Loucy (cell line): ENCODE data around the gene NOC2L.

Experiments
- H2AFZ ChIP-seq: fragments of 200-600 bp; sonication (generic); 2 replicates; pipeline ENCODE4 v1.6.0; 2016; ENCODE audit warnings: antibody characterized with exemption, mild to moderate bottlenecking, low read length, moderate library complexity
- H3F3A ChIP-seq: fragments of 200-600 bp; 2 replicates; pipeline ENCODE4 v1.6.0; 2016; ENCODE audit warnings: antibody characterized with exemption, low read depth, mild to moderate bottlenecking
- H3K27me3 ChIP-seq: fragments of 200-600 bp; sonication (generic); 2 replicates; pipeline ENCODE4 v1.6.1; 2014; ENCODE audit warnings: low read length, mild to moderate bottlenecking; ENCODE audit not compliant: insufficient read depth, poor library complexity, severe bottlenecking
- H3K36me3 ChIP-seq: fragments of 200-600 bp; sonication (generic); 2 replicates; pipeline ENCODE4 v1.6.1; 2016; ENCODE audit warnings: low read length; ENCODE audit not compliant: insufficient read depth
- H3K4me1 ChIP-seq: fragments of 200-600 bp; sonication (generic); 2 replicates; pipeline ENCODE4 v1.5.1; 2014; ENCODE audit warnings: low read length, mild to moderate bottlenecking; ENCODE audit not compliant: insufficient read depth, poor library complexity, severe bottlenecking
- H3K4me2 ChIP-seq: fragments of 200-600 bp; sonication (generic); 2 replicates; pipeline ENCODE4 v1.6.0; 2014; ENCODE audit warnings: antibody characterized with exemption, low read length, low read depth, mild to moderate bottlenecking; ENCODE audit not compliant: poor library complexity, severe bottlenecking
- H3K4me3 ChIP-seq: fragments of 200-600 bp; sonication (generic); 2 replicates; pipeline ENCODE4 v1.5.1; 2014; ENCODE audit warnings: low read length, mild to moderate bottlenecking, mixed read lengths; ENCODE audit not compliant: poor library complexity, severe bottlenecking
- H3K79me2 ChIP-seq: fragments of 200-600 bp; sonication (generic); 2 replicates; pipeline ENCODE4 v1.6.1; 2014; ENCODE audit warnings: low read length; ENCODE audit not compliant: insufficient read depth
- H3K9ac ChIP-seq: fragments of 200-600 bp; sonication (generic); 2 replicates; pipeline ENCODE4 v1.6.0; 2014; ENCODE audit warnings: mild to moderate bottlenecking, low read depth, low read length, moderate library complexity; ENCODE audit not compliant: poor library complexity, severe bottlenecking
- H3K9me2 ChIP-seq: fragments of 200-600 bp; sonication (generic); replicated peaks from 2 replicates; pipeline ENCODE4 v1.6.1; 2016; ENCODE audit warnings: low read depth, low read length, mixed read lengths
- H3K9me3 ChIP-seq: fragments of 200-600 bp; sonication (generic); 2 replicates; pipeline ENCODE4 v1.6.1; 2014; ENCODE audit warnings: mild to moderate bottlenecking, antibody characterized with exemption, low read length, low read depth; ENCODE audit not compliant: insufficient read depth
- H4K20me1 ChIP-seq: fragments of 200-600 bp; sonication (generic); 2 replicates; pipeline ENCODE4 v1.6.0; 2014; ENCODE audit warnings: antibody characterized with exemption, low read length, mild to moderate bottlenecking; ENCODE audit not compliant: insufficient read depth, poor library complexity, severe bottlenecking
- EZH2phosphoT487 ChIP-seq: fragments of 200-600 bp; IDR thresholded peaks from 2 replicates; pipeline ENCODE4 v1.6.1; 2018; ENCODE audit warnings: antibody characterized with exemption, mild to moderate bottlenecking, moderate library complexity, borderline replicate concordance
- TF ChIP-seq, protein P1 (sequence below): fragments of 200-600 bp; sonication (generic); conservative IDR thresholded peaks from 2 replicates; pipeline ENCODE4 v1.5.1; 2014; ENCODE audit warnings: mild to moderate bottlenecking, antibody characterized with exemption, low read length

NOC2L gene

DNA sequence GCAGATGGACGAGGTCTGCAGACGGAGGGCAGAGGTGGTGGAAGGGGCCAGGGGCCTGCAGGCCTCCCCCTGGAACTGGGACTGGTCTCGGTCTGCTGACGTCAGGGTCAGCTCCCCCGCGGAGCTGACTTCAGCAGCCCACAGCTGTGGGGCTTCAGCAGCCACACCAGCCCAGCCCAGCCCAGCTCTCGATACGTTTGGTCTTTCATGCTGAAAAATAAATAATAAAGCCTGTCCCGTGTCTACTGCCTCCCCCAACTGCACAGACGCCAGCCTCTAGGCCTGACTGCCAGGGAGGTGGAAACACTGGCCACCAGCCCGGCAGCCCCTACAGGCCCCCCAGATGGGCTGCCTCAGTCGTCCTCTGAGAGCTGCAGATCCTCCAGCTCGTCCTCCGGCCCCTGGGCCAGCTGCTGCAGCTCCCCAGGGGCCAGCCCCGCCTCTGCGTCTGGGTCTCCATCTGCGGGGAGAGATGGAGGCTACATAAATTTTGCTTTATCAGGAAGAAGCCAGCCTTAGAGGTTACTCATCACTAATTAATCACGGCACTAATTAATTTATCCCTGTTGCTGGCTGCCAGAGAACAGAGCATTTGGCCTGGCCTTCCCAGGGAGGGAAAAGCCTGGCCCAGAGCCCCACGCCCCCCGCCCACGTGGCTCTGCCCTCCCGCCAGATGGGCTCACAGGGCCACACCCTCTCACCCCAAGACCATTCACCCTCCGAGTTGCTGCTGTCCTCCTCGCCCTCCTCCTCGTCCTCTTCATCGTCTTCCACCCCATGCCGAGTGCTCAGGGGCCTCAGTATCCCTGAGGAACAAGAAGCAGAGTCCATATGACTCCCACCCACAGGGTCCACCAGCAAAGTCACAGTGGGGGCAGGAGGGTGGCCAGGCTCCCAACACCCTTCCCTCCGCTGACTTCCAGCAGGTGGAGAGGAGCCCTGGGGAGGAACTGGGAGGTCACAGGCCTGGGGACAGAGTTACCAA is 14.4 kb downstream of the NOC2L start:
- peaks cover 15% of the 10 kb centered on the region for H3K27me3 ChIP-seq

DNA sequence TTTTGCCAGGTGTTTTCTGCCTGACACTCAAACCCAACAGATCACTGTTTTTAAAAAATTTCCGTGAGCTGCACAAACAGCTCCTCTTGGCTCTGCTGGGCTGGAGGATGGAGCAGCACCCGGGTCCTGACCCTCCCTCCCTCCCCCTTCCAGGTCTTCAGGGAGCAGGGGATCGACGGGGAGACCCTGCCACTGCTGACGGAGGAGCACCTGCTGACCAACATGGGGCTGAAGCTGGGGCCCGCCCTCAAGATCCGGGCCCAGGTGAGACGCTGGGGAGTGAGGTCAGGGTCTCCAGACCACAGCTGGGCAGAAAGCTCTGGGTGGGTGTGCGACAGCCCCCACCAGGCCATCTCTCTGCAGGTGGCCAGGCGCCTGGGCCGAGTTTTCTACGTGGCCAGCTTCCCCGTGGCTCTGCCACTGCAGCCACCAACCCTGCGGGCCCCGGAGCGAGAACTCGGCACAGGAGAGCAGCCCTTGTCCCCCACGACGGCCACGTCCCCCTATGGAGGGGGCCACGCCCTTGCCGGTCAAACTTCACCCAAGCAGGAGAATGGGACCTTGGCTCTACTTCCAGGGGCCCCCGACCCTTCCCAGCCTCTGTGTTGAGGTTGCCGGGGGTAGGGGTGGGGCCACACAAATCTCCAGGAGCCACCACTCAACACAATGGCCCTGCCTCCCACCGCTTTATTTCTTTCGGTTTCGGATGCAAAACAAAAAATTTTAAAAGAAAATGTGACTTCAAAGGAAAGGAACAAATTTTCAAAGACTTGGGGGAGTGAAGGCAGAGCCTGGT is 15.3 kb downstream of the NOC2L start:
- Histone ChIP-seq H3K4me2 (no peak overlapping the region), H4K20me1 (no peaks in the 10 kb centered on the region), H2AFZ (no peak overlapping the region), H3K9me2 (no peaks in the 10 kb centered on the region), H3K4me3 (no peak overlapping the region), H3F3A (no peaks in the 10 kb centered on the region), H3K4me1 (peaks cover 20% of the 10 kb centered on the region), H3K79me2 (no peaks in the 10 kb centered on the region), H3K9ac (no peak overlapping the region), H3K27me3 (peaks cover 15% of the 10 kb centered on the region), H3K9me3 (no peaks in the 10 kb centered on the region), H3K36me3 (peaks cover 3% of the 10 kb centered on the region; the same call in 1 of the 2 replicates)
- TF ChIP-seq, protein P1, sequence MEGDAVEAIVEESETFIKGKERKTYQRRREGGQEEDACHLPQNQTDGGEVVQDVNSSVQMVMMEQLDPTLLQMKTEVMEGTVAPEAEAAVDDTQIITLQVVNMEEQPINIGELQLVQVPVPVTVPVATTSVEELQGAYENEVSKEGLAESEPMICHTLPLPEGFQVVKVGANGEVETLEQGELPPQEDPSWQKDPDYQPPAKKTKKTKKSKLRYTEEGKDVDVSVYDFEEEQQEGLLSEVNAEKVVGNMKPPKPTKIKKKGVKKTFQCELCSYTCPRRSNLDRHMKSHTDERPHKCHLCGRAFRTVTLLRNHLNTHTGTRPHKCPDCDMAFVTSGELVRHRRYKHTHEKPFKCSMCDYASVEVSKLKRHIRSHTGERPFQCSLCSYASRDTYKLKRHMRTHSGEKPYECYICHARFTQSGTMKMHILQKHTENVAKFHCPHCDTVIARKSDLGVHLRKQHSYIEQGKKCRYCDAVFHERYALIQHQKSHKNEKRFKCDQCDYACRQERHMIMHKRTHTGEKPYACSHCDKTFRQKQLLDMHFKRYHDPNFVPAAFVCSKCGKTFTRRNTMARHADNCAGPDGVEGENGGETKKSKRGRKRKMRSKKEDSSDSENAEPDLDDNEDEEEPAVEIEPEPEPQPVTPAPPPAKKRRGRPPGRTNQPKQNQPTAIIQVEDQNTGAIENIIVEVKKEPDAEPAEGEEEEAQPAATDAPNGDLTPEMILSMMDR = no peak
- TF ChIP-seq EZH2phosphoT487 = no peak

More for the DNA sequence above, 14.4 kb downstream of the NOC2L start:
- Histone ChIP-seq H3F3A (no peaks in the 10 kb centered on the region), H3K36me3 (peaks cover 3% of the 10 kb centered on the region; the same call in 1 of the 2 replicates), H3K4me3 (no peak overlapping the region), H3K79me2 (no peaks in the 10 kb centered on the region), H3K9me2 (no peaks in the 10 kb centered on the region), H4K20me1 (no peaks in the 10 kb centered on the region), H3K4me1 (peaks cover 17% of the 10 kb centered on the region), H3K9ac (no peak overlapping the region), H2AFZ (no peak overlapping the region), H3K9me3 (no peaks in the 10 kb centered on the region), H3K4me2 (no peak overlapping the region)
- TF ChIP-seq, protein P1 = no peak
- no peak for TF ChIP-seq EZH2phosphoT487

DNA sequence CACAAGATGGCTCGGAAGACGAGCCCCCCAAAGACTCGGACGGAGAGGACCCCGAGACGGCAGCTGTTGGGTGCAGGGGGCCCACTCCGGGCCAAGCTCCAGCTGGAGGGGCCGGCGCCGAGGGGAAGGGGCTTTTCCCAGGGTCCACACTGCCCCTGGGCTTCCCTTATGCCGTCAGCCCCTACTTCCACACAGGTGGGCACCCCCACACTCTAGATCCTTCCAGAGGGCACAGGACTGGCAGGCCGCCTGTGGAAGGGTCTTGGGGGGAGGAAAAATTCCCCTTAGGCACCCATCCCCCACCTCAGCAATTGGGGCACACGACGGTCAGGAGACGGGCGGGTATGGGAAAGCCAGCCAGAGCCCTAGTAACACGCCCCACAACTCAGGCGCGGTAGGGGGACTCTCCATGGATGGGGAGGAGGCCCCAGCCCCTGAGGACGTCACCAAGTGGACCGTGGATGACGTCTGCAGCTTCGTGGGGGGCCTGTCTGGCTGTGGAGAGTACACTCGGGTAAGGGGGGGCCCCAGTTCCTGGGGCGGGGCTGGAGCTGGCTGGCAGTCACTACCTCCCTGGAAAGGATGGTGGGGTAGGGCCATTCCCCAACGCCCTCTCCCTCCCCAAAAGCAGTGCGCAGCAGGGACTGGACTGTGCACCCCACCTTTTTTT is 16.1 kb downstream of the NOC2L start:
- Histone ChIP-seq H3F3A (no peaks in the 10 kb centered on the region), H3K4me3 (no peak overlapping the region), H3K9me2 (no peaks in the 10 kb centered on the region), H3K36me3 (peaks cover 3% of the 10 kb centered on the region; the same call in 1 of the 2 replicates), H2AFZ (no peak overlapping the region), H3K27me3 (peaks cover 15% of the 10 kb centered on the region), H3K9ac (no peak overlapping the region), H3K4me1 (peaks cover 23% of the 10 kb centered on the region), H3K79me2 (no peaks in the 10 kb centered on the region), H3K4me2 (no peak overlapping the region), H3K9me3 (no peaks in the 10 kb centered on the region), H4K20me1 (no peaks in the 10 kb centered on the region)
- TF ChIP-seq EZH2phosphoT487 = no peak
- TF ChIP-seq, protein P1 = no peak
